Measurements from ENCODE around the gene DCC. TPM values are rescaled to one million over a fixed set of nuclear protein-coding genes. Genes with fewer than 3 reads are reported as not detected.

DCC gene
- total and polyA plus RNA-seq, 2 experiments from 2014 or later = 0.53 to 0.73 TPM

DNA sequence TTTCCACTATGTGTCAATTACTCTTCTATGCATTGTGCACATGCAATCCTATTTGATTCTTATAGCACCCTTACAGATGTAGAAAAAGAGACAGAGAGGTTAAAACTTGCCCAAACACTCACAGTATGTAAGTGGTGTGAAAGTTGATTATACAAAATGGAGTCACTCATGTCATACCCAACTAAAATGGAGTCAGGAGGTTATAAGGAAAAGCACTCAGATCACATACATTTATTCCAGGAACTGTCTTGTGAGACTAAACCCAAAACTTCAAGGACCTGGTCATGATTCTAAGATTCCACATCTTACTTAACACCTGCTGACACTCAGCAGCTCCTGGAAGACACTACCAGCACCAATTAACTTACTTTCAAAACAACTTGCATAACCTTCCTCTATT, 1081.9 kb downstream of the DCC start:
- H3K36me3 ChIP-seq (ENCODE audit: insufficient read depth) = no peaks in the 10 kb centered on the region
- no peak for ATAC-seq
- no peak overlapping the region for H2AFZ ChIP-seq
- no peaks in the 10 kb centered on the region for H3K9me2 ChIP-seq (ENCODE audit: insufficient read depth)
- no peak for DNase-seq (ENCODE audit: low spot score)
- no peak overlapping the region for H3K4me3 ChIP-seq
- H3K27me3 ChIP-seq (ENCODE audit: insufficient read depth) = no peaks in the 10 kb centered on the region
- H3K79me2 ChIP-seq (replicated peaks; ENCODE audit: insufficient read depth) = no peaks in the 10 kb centered on the region
- no peak overlapping the region for H3K27ac Mint-ChIP-seq
- no peak overlapping the region for H3K27ac ChIP-seq (ENCODE audit: low read depth)
- no peaks in the 10 kb centered on the region for H3K27me3 Mint-ChIP-seq (ENCODE audit: insufficient read depth, low read depth, poor library complexity)
- no peaks in the 10 kb centered on the region for H4K20me1 ChIP-seq (replicated peaks; ENCODE audit: insufficient read depth)
- no peaks in the 10 kb centered on the region for H3K9me3 Mint-ChIP-seq
- TF ChIP-seq EZH2phosphoT487 (IDR thresholded peaks at IDR 0.05; ENCODE audit: unreplicated experiment) = no peak
- TF ChIP-seq, protein P1, sequence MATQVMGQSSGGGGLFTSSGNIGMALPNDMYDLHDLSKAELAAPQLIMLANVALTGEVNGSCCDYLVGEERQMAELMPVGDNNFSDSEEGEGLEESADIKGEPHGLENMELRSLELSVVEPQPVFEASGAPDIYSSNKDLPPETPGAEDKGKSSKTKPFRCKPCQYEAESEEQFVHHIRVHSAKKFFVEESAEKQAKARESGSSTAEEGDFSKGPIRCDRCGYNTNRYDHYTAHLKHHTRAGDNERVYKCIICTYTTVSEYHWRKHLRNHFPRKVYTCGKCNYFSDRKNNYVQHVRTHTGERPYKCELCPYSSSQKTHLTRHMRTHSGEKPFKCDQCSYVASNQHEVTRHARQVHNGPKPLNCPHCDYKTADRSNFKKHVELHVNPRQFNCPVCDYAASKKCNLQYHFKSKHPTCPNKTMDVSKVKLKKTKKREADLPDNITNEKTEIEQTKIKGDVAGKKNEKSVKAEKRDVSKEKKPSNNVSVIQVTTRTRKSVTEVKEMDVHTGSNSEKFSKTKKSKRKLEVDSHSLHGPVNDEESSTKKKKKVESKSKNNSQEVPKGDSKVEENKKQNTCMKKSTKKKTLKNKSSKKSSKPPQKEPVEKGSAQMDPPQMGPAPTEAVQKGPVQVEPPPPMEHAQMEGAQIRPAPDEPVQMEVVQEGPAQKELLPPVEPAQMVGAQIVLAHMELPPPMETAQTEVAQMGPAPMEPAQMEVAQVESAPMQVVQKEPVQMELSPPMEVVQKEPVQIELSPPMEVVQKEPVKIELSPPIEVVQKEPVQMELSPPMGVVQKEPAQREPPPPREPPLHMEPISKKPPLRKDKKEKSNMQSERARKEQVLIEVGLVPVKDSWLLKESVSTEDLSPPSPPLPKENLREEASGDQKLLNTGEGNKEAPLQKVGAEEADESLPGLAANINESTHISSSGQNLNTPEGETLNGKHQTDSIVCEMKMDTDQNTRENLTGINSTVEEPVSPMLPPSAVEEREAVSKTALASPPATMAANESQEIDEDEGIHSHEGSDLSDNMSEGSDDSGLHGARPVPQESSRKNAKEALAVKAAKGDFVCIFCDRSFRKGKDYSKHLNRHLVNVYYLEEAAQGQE (IDR thresholded peaks at IDR 0.05; ENCODE audit: unreplicated experiment) = no peak
- peaks cover 5% of the 10 kb centered on the region; the same call in 1 of the 2 replicates for H3K4me1 ChIP-seq (ENCODE audit: insufficient read depth)
- no peak overlapping the region for H3K4me2 ChIP-seq
- no peaks in the 10 kb centered on the region for H3F3A ChIP-seq (replicated peaks; ENCODE audit: low read depth)
- H3K4me1 Mint-ChIP-seq = peaks cover 22% of the 10 kb centered on the region
- no peak overlapping the region for H3K4me3 Mint-ChIP-seq
- H3K36me3 Mint-ChIP-seq (ENCODE audit: low read depth) = no peaks in the 10 kb centered on the region

DNA sequence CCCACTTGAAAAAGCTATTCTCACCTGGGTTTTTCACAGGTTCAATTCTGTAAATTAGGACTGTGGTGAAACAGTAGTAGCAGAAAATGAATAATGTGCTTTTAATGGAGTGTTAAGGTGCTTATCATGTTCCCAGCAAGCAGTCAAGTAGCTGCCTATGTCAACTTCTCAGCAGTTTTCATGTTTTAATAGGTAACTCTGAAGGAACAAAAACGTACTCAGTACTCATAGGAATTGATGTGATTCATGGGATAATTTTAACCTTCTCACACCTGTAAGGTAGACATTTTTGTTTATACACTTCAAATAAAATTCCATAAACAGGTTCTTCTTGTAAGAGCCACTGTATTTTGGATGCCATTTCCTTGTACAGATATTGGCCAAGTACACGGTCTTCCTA, 1082.9 kb downstream of the DCC start:
- no peak overlapping the region for H3K4me3 ChIP-seq
- no peaks in the 10 kb centered on the region for H3F3A ChIP-seq (replicated peaks; ENCODE audit: low read depth)
- H3K79me2 ChIP-seq (replicated peaks; ENCODE audit: insufficient read depth) = no peaks in the 10 kb centered on the region
- DNase-seq (ENCODE audit: low spot score) (no peak), ATAC-seq (no peak)
- Mint-ChIP-seq H3K27ac (no peak overlapping the region), H3K27me3 (ENCODE audit: insufficient read depth, low read depth, poor library complexity) (no peaks in the 10 kb centered on the region), H3K9me3 (no peaks in the 10 kb centered on the region), H3K36me3 (ENCODE audit: low read depth) (no peaks in the 10 kb centered on the region), H3K4me3 (no peak overlapping the region), H3K4me1 (peaks cover 15% of the 10 kb centered on the region)
- no peaks in the 10 kb centered on the region for H4K20me1 ChIP-seq (replicated peaks; ENCODE audit: insufficient read depth)
- H3K4me2 ChIP-seq = no peak overlapping the region
- H3K27me3 ChIP-seq (ENCODE audit: insufficient read depth) = no peaks in the 10 kb centered on the region
- H3K9me2 ChIP-seq (ENCODE audit: insufficient read depth) = no peaks in the 10 kb centered on the region
- no peak overlapping the region for H3K27ac ChIP-seq (ENCODE audit: low read depth)
- no peaks in the 10 kb centered on the region for H3K36me3 ChIP-seq (ENCODE audit: insufficient read depth)
- H2AFZ ChIP-seq = no peak overlapping the region
- H3K4me1 ChIP-seq (ENCODE audit: insufficient read depth) = no peaks in the 10 kb centered on the region; the same call in 1 of the 2 replicates
- TF ChIP-seq ZNF114 (CRISPR knock-in tag; IDR thresholded peaks at IDR 0.05) = no peak
- TF ChIP-seq JUNB (IDR thresholded peaks at IDR 0.05; ENCODE audit: unreplicated experiment) = no peak
- no peak for TF ChIP-seq CREB1 (CRISPR knock-in tag; IDR thresholded peaks at IDR 0.05; ENCODE audit: low read depth)
- TF ChIP-seq, protein P2, sequence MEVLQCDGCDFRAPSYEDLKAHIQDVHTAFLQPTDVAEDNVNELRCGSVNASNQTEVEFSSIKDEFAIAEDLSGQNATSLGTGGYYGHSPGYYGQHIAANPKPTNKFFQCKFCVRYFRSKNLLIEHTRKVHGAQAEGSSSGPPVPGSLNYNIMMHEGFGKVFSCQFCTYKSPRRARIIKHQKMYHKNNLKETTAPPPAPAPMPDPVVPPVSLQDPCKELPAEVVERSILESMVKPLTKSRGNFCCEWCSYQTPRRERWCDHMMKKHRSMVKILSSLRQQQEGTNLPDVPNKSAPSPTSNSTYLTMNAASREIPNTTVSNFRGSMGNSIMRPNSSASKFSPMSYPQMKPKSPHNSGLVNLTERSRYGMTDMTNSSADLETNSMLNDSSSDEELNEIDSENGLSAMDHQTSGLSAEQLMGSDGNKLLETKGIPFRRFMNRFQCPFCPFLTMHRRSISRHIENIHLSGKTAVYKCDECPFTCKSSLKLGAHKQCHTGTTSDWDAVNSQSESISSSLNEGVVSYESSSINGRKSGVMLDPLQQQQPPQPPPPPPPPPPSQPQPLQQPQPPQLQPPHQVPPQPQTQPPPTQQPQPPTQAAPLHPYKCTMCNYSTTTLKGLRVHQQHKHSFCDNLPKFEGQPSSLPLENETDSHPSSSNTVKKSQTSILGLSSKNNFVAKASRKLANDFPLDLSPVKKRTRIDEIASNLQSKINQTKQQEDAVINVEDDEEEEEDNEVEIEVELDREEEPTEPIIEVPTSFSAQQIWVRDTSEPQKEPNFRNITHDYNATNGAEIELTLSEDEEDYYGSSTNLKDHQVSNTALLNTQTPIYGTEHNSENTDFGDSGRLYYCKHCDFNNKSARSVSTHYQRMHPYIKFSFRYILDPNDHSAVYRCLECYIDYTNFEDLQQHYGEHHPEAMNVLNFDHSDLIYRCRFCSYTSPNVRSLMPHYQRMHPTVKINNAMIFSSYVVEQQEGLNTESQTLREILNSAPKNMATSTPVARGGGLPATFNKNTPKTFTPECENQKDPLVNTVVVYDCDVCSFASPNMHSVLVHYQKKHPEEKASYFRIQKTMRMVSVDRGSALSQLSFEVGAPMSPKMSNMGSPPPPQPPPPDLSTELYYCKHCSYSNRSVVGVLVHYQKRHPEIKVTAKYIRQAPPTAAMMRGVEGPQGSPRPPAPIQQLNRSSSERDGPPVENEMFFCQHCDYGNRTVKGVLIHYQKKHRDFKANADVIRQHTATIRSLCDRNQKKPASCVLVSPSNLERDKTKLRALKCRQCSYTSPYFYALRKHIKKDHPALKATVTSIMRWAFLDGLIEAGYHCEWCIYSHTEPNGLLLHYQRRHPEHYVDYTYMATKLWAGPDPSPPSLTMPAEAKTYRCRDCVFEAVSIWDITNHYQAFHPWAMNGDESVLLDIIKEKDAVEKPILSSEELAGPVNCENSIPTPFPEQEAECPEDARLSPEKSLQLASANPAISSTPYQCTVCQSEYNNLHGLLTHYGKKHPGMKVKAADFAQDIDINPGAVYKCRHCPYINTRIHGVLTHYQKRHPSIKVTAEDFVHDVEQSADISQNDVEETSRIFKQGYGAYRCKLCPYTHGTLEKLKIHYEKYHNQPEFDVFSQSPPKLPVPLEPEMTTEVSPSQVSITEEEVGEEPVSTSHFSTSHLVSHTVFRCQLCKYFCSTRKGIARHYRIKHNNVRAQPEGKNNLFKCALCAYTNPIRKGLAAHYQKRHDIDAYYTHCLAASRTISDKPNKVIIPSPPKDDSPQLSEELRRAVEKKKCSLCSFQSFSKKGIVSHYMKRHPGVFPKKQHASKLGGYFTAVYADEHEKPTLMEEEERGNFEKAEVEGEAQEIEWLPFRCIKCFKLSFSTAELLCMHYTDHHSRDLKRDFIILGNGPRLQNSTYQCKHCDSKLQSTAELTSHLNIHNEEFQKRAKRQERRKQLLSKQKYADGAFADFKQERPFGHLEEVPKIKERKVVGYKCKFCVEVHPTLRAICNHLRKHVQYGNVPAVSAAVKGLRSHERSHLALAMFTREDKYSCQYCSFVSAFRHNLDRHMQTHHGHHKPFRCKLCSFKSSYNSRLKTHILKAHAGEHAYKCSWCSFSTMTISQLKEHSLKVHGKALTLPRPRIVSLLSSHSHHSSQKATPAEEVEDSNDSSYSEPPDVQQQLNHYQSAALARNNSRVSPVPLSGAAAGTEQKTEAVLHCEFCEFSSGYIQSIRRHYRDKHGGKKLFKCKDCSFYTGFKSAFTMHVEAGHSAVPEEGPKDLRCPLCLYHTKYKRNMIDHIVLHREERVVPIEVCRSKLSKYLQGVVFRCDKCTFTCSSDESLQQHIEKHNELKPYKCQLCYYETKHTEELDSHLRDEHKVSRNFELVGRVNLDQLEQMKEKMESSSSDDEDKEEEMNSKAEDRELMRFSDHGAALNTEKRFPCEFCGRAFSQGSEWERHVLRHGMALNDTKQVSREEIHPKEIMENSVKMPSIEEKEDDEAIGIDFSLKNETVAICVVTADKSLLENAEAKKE (CRISPR knock-in tag; IDR thresholded peaks at IDR 0.05) = no peak
- TF ChIP-seq, protein P1 (IDR thresholded peaks at IDR 0.05; ENCODE audit: unreplicated experiment) = no peak
- no peak for TF ChIP-seq EZH2phosphoT487 (IDR thresholded peaks at IDR 0.05; ENCODE audit: unreplicated experiment)

Measured in GM23338 (cell line).